ENCODE results near the gene CLMN.
"Not testable (repeated sequence)": the region's sequence is repeated elsewhere in the genome, so short reads cannot be mapped to it uniquely, and the experiment has no call there.

The CLMN gene

GRCh38 chr14:95288672-95289322 lies 30.9 kb downstream of the CLMN start:
- no peak overlapping the region for H3K4me3 ChIP-seq (ENCODE audit: low read depth in 1 of 2, low read length in 2 of 2)
- H3K36me3 ChIP-seq (ENCODE audit: control insufficient read depth in 1 of 2, insufficient read depth in 2 of 2, low read length in 2 of 2), result no peaks in the 10 kb centered on the region
- H3K9ac ChIP-seq (ENCODE audit: low read depth in 1 of 2, low read length in 2 of 2), result no peak overlapping the region
- H3K27me3 ChIP-seq (ENCODE audit: control insufficient read depth in 1 of 2, insufficient read depth in 2 of 2, low read length in 2 of 2), result no peaks in the 10 kb centered on the region
- peaks cover 0 to 3% of the 10 kb centered on the region in 2 donors for H3K9me3 ChIP-seq (ENCODE audit: control insufficient read depth in 1 of 2, low read length in 2 of 2)
- peaks cover 11 to 15% of the 10 kb centered on the region in 2 donors for H3K4me1 ChIP-seq (ENCODE audit: control insufficient read depth in 1 of 2, insufficient read depth in 2 of 2, low read length in 2 of 2)
- H3K27ac ChIP-seq (ENCODE audit: low read depth, low read length), result no peak overlapping the region

GRCh38 chr14:95287176-95287754 lies 32.4 kb downstream of the CLMN start:
- Histone ChIP-seq H3K9ac (ENCODE audit: low read depth in 1 of 2, low read length in 2 of 2) (no peak overlapping the region), H3K27ac (ENCODE audit: low read depth, low read length) (no peak overlapping the region), H3K36me3 (ENCODE audit: control insufficient read depth in 1 of 2, insufficient read depth in 2 of 2, low read length in 2 of 2) (no peaks in the 10 kb centered on the region), H3K9me3 (ENCODE audit: control insufficient read depth in 1 of 2, low read length in 2 of 2) (peaks cover 0 to 3% of the 10 kb centered on the region in 2 donors), H3K4me1 (ENCODE audit: control insufficient read depth in 1 of 2, insufficient read depth in 2 of 2, low read length in 2 of 2) (peaks cover 11 to 15% of the 10 kb centered on the region in 2 donors), H3K27me3 (ENCODE audit: control insufficient read depth in 1 of 2, insufficient read depth in 2 of 2, low read length in 2 of 2) (no peaks in the 10 kb centered on the region), H3K4me3 (ENCODE audit: low read depth in 1 of 2, low read length in 2 of 2) (no peak overlapping the region)

DNA sequence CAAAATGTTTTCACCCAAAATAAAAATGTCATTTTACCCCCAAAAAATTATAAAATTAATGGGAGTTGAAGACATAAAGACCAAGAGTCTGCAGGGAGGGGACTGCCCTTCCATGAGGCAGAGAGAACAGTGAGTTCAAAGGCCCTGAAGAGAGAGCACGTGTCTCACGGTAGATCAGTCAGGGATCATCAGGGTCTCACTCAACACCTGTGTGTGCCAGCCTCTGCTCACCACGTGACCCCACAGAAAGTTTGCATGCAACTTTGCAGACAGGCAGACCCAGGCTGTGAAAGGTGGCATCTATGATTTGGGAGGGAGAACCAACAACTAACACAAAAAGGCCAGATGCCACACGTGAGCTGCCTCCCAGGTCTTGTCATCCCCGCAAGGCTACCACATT lies 33.1 kb downstream of the CLMN start:
- Histone ChIP-seq H3K4me3 (ENCODE audit: low read depth in 1 of 2, low read length in 2 of 2) (no peak overlapping the region), H3K9ac (ENCODE audit: low read depth in 1 of 2, low read length in 2 of 2) (no peak overlapping the region), H3K27ac (ENCODE audit: low read depth, low read length) (no peak overlapping the region), H3K4me1 (ENCODE audit: control insufficient read depth in 1 of 2, insufficient read depth in 2 of 2, low read length in 2 of 2) (peaks cover 7 to 12% of the 10 kb centered on the region in 2 donors), H3K27me3 (ENCODE audit: control insufficient read depth in 1 of 2, insufficient read depth in 2 of 2, low read length in 2 of 2) (no peaks in the 10 kb centered on the region), H3K36me3 (ENCODE audit: control insufficient read depth in 1 of 2, insufficient read depth in 2 of 2, low read length in 2 of 2) (no peaks in the 10 kb centered on the region), H3K9me3 (ENCODE audit: control insufficient read depth in 1 of 2, low read length in 2 of 2) (peaks cover 0 to 3% of the 10 kb centered on the region in 2 donors)

- Histone ChIP-seq H3K4me3 (ENCODE audit: low read depth in 1 of 2, low read length in 2 of 2) (no peak overlapping the region), H3K36me3 (ENCODE audit: control insufficient read depth in 1 of 2, insufficient read depth in 2 of 2, low read length in 2 of 2) (no peaks in the 10 kb centered on the region), H3K27me3 (ENCODE audit: control insufficient read depth in 1 of 2, insufficient read depth in 2 of 2, low read length in 2 of 2) (no peaks in the 10 kb centered on the region), H3K9ac (ENCODE audit: low read depth in 1 of 2, low read length in 2 of 2) (no peak overlapping the region), H3K27ac (ENCODE audit: low read depth, low read length) (no peak overlapping the region), H3K9me3 (ENCODE audit: control insufficient read depth in 1 of 2, low read length in 2 of 2) (peaks cover 0 to 3% of the 10 kb centered on the region in 2 donors), H3K4me1 (ENCODE audit: control insufficient read depth in 1 of 2, insufficient read depth in 2 of 2, low read length in 2 of 2) (peaks cover 0 to under 1% of the 10 kb centered on the region in 2 donors)
Measured at GRCh38 chr14:95285566-95285965, 34.1 kb downstream of the CLMN start.

- H3K4me3 ChIP-seq (ENCODE audit: low read depth in 1 of 2, low read length in 2 of 2); H3K9me3 ChIP-seq (ENCODE audit: control insufficient read depth in 1 of 2, low read length in 2 of 2); H3K27me3 ChIP-seq (ENCODE audit: control insufficient read depth in 1 of 2, insufficient read depth in 2 of 2, low read length in 2 of 2); H3K9ac ChIP-seq (ENCODE audit: low read depth in 1 of 2, low read length in 2 of 2); H3K4me1 ChIP-seq (ENCODE audit: control insufficient read depth in 1 of 2, insufficient read depth in 2 of 2, low read length in 2 of 2); H3K36me3 ChIP-seq (ENCODE audit: control insufficient read depth in 1 of 2, insufficient read depth in 2 of 2, low read length in 2 of 2); H3K27ac ChIP-seq (ENCODE audit: low read depth, low read length): not testable (repeated sequence)
Measured at GRCh38 chr14:95283802-95284201, 35.9 kb downstream of the CLMN start.

DNA sequence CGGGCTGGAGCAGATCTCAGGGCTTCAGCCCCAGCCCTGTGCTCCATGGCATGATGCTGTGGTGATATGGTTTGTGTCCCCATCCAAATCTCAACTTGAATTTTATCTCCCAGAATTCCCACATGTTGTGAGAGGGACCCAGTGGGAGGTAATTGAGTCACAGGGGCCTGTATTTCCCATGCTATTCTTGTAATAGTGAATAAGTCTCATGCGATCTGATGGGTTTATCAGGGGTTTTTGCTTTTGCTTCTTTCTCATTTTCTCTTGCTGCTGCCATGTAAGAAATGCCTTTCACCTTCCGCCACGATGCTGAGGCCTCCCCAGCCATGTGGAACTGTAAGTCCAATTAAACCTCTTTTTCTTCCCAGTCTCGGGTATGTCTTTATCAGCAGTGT lies 36.7 kb downstream of the CLMN start:
- not testable (repeated sequence) for H3K9me3 ChIP-seq (ENCODE audit: control insufficient read depth in 1 of 2, low read length in 2 of 2); H3K27ac ChIP-seq (ENCODE audit: low read depth, low read length); H3K4me3 ChIP-seq (ENCODE audit: low read depth in 1 of 2, low read length in 2 of 2); H3K27me3 ChIP-seq (ENCODE audit: control insufficient read depth in 1 of 2, insufficient read depth in 2 of 2, low read length in 2 of 2); H3K9ac ChIP-seq (ENCODE audit: low read depth in 1 of 2, low read length in 2 of 2); H3K4me1 ChIP-seq (ENCODE audit: control insufficient read depth in 1 of 2, insufficient read depth in 2 of 2, low read length in 2 of 2); H3K36me3 ChIP-seq (ENCODE audit: control insufficient read depth in 1 of 2, insufficient read depth in 2 of 2, low read length in 2 of 2)

- Histone ChIP-seq H3K9me3 (ENCODE audit: control insufficient read depth in 1 of 2, low read length in 2 of 2) (peaks cover 0 to 3% of the 10 kb centered on the region in 2 donors), H3K9ac (ENCODE audit: low read depth in 1 of 2, low read length in 2 of 2) (no peak overlapping the region), H3K27ac (ENCODE audit: low read depth, low read length) (no peak overlapping the region)
Measured at GRCh38 chr14:95282354-95282985, 37.2 kb downstream of the CLMN start.

GRCh38 chr14:95281560-95282176 lies 38.0 kb downstream of the CLMN start:
- H3K4me1 ChIP-seq (ENCODE audit: control insufficient read depth in 1 of 2, insufficient read depth in 2 of 2, low read length in 2 of 2), result no peaks in the 10 kb centered on the region
- H3K9me3 ChIP-seq (ENCODE audit: control insufficient read depth in 1 of 2, low read length in 2 of 2), result peaks cover 0 to 3% of the 10 kb centered on the region in 2 donors
- H3K27ac ChIP-seq (ENCODE audit: low read depth, low read length), result no peak overlapping the region
- no peak overlapping the region for H3K4me3 ChIP-seq (ENCODE audit: low read depth in 1 of 2, low read length in 2 of 2)
- no peak overlapping the region for H3K9ac ChIP-seq (ENCODE audit: low read depth in 1 of 2, low read length in 2 of 2)
- H3K36me3 ChIP-seq (ENCODE audit: control insufficient read depth in 1 of 2, insufficient read depth in 2 of 2, low read length in 2 of 2), result no peaks in the 10 kb centered on the region
- no peaks in the 10 kb centered on the region for H3K27me3 ChIP-seq (ENCODE audit: control insufficient read depth in 1 of 2, insufficient read depth in 2 of 2, low read length in 2 of 2)

More at GRCh38 chr14:95282354-95282985, 37.2 kb downstream of the CLMN start:
- H3K4me3 ChIP-seq (ENCODE audit: low read depth in 1 of 2, low read length in 2 of 2), result no peak overlapping the region
- no peaks in the 10 kb centered on the region for H3K4me1 ChIP-seq (ENCODE audit: control insufficient read depth in 1 of 2, insufficient read depth in 2 of 2, low read length in 2 of 2)
- H3K27me3 ChIP-seq (ENCODE audit: control insufficient read depth in 1 of 2, insufficient read depth in 2 of 2, low read length in 2 of 2), result no peaks in the 10 kb centered on the region
- H3K36me3 ChIP-seq (ENCODE audit: control insufficient read depth in 1 of 2, insufficient read depth in 2 of 2, low read length in 2 of 2), result no peaks in the 10 kb centered on the region

DNA sequence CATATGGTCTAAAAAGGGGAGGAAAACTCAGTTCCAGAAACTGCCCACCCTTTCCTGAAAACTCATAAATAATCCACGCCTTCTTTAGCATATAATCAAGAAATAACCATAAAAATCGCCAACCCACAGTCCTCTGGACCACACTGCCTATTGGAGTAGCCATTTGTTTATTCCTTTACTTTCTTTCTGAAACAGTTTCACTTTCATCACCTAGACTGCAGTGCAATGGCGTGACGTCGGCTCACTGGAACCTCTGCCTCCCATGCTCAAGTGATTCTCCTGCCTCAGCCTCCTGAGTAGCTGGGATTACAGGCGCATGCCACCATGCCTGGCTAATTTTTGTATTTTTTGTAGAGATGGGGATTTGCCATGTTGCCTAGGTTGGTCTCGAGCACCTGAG lies 44.2 kb downstream of the CLMN start:
- Histone ChIP-seq H3K9ac (ENCODE audit: low read depth in 1 of 2, low read length in 2 of 2) (no peak overlapping the region), H3K4me1 (ENCODE audit: control insufficient read depth in 1 of 2, insufficient read depth in 2 of 2, low read length in 2 of 2) (peaks cover 25 to 26% of the 10 kb centered on the region in 2 donors)

GRCh38 chr14:95274874-95275273 lies 44.8 kb downstream of the CLMN start:
- no peak overlapping the region for H3K27ac ChIP-seq (ENCODE audit: low read depth, low read length)
- H3K9ac ChIP-seq (ENCODE audit: low read depth in 1 of 2, low read length in 2 of 2), result no peak overlapping the region

More for the DNA sequence above, 44.2 kb downstream of the CLMN start:
- Histone ChIP-seq H3K9me3 (ENCODE audit: control insufficient read depth in 1 of 2, low read length in 2 of 2) (no peaks in the 10 kb centered on the region), H3K4me3 (ENCODE audit: low read depth in 1 of 2, low read length in 2 of 2) (no peak overlapping the region), H3K27me3 (ENCODE audit: control insufficient read depth in 1 of 2, insufficient read depth in 2 of 2, low read length in 2 of 2) (no peaks in the 10 kb centered on the region), H3K27ac (ENCODE audit: low read depth, low read length) (no peak overlapping the region), H3K36me3 (ENCODE audit: control insufficient read depth in 1 of 2, insufficient read depth in 2 of 2, low read length in 2 of 2) (no peaks in the 10 kb centered on the region)

More at GRCh38 chr14:95274874-95275273, 44.8 kb downstream of the CLMN start:
- H3K27me3 ChIP-seq (ENCODE audit: control insufficient read depth in 1 of 2, insufficient read depth in 2 of 2, low read length in 2 of 2), result no peaks in the 10 kb centered on the region
- H3K4me1 ChIP-seq (ENCODE audit: control insufficient read depth in 1 of 2, insufficient read depth in 2 of 2, low read length in 2 of 2), result peaks cover 25 to 26% of the 10 kb centered on the region in 2 donors
- H3K4me3 ChIP-seq (ENCODE audit: low read depth in 1 of 2, low read length in 2 of 2), result no peak overlapping the region
- H3K9me3 ChIP-seq (ENCODE audit: control insufficient read depth in 1 of 2, low read length in 2 of 2), result no peaks in the 10 kb centered on the region
- no peaks in the 10 kb centered on the region for H3K36me3 ChIP-seq (ENCODE audit: control insufficient read depth in 1 of 2, insufficient read depth in 2 of 2, low read length in 2 of 2)
